ENCODE data around the gene SAMD5. TPM values are rescaled to one million over a fixed set of nuclear protein-coding genes. Genes with fewer than 3 reads are reported as not detected.

Gene SAMD5
- total and polyA plus RNA-seq, 9 of the 15 experiments (the other 6 are each of a cell fraction or from before 2014, with no cell fraction given) = 0.15 to 0.91 (median 0.55) TPM

- DNase-seq (ENCODE audit: extremely low read depth in 1 of 4, low spot score in 3 of 4) = no peak
- POLR2A ChIA-PET = no interaction called here
- H4K20me1 ChIP-seq (replicated peaks; ENCODE audit: control insufficient read depth, insufficient read depth, low read length) = no peaks in the 10 kb centered on the region
These were observed 71.2 kb downstream of the SAMD5 start for GRCh38 chr6:147579667-147580066.

More at GRCh38 chr6:147579667-147580066, 71.2 kb downstream of the SAMD5 start:
- H2AFZ ChIP-seq (ENCODE audit: low read depth, low read length) = no peak overlapping the region
- FAIRE-seq (no peak), ATAC-seq (no peak)
- H3K4me1 ChIP-seq (replicated peaks in 1 of 2; ENCODE audit: control insufficient read depth in 2 of 2, insufficient read depth in 2 of 2, low read length in 2 of 2) = no peaks in the 10 kb centered on the region
- CTCF ChIA-PET (ENCODE audit: low intra/inter-chr PET ratio) = no interaction called here
- no peak overlapping the region for H3K4me3 ChIP-seq
- no peak overlapping the region for H3K9ac ChIP-seq (ENCODE audit: insufficient read depth in 1 of 2, low read depth in 2 of 2, low read length in 2 of 2)
- H3K9me1 ChIP-seq (ENCODE audit: control insufficient read depth, insufficient read depth, low read length) = no peaks in the 10 kb centered on the region
- H3K79me2 ChIP-seq (ENCODE audit: control insufficient read depth, insufficient read depth, low read length) = no peaks in the 10 kb centered on the region
- intact Hi-C loops (cut with micrococcal nuclease) (no loop called here), in situ Hi-C loops (cut with MboI) (no loop called here)
- H3K36me3 ChIP-seq (ENCODE audit: control insufficient read depth, insufficient read depth, low read length) = no peaks in the 10 kb centered on the region
- H3K27me3 ChIP-seq (ENCODE audit: control insufficient read depth in 2 of 2, insufficient read depth in 2 of 2, low read length in 2 of 2) = peaks cover 8 to 9% of the 10 kb centered on the region in 2 experiments; a peak in 4 of 5 replicates
- TF ChIP-seq CGGBP1 (CRISPR knock-in tag; IDR thresholded peaks at IDR 0.05) = no peak
- no peak for TF ChIP-seq BRD4 (IDR thresholded peaks at IDR 0.05)
- TF ChIP-seq EP300 (IDR thresholded peaks at IDR 0.05; ENCODE audit: low read length) = no peak
- no peak for TF ChIP-seq MCM5 (IDR thresholded peaks at IDR 0.05; ENCODE audit: low read depth)
- TF ChIP-seq ZNF23 (CRISPR knock-in tag; IDR thresholded peaks at IDR 0.05) = no peak
- no peak for TF ChIP-seq THAP7 (CRISPR knock-in tag; IDR thresholded peaks at IDR 0.05)
- TF ChIP-seq CCNT2 (IDR thresholded peaks at IDR 0.05; ENCODE audit: borderline replicate concordance, extremely low read depth, insufficient read length, low read depth, low read length) = no peak
- TF ChIP-seq ZKSCAN8 (CRISPR knock-in tag; IDR thresholded peaks at IDR 0.05) = no peak
- no peak for TF ChIP-seq MNT (conservative IDR thresholded peaks at IDR 0.05)
- H3K27ac ChIP-seq (ENCODE audit: extremely low read depth, low read depth, low read length) = no peak overlapping the region
- H3K4me2 ChIP-seq (ENCODE audit: insufficient read depth, low read length) = no peak overlapping the region
- no peaks in the 10 kb centered on the region for H3K9me3 ChIP-seq (replicated peaks; ENCODE audit: control insufficient read depth, insufficient read depth, low read depth, low read length)
- WGBS (ENCODE audit: insufficient coverage, low coverage, missing lambda C conversion rate) = 3% methylated on average over 3 of the region's 3 CpGs
- BruUV-seq (replicated peaks) = no TSS peak

All from K562 (cell line).